WTC11 (cell line): ENCODE data around the gene KMT2A. TPM values are rescaled to one million over a fixed set of nuclear protein-coding genes. Genes with fewer than 3 reads are reported as not detected.

Experiments used
- ATAC-seq: fragments of 200-7000 bp; cut with Tn5 transposase; 2 replicates; pipeline ENCODE4 v1.10.0; 2021; ENCODE audit warnings: mild to moderate bottlenecking, moderate library complexity
- CTCF ChIA-PET: fragments of 300-600 bp; sonication (Branson Sonifier 250); formaldehyde crosslinking; loops from one replicate; lab custom pipeline; 2021; ENCODE audit warnings: antibody characterized with exemption; lab: Charles Lee
- POLR2A ChIA-PET: fragments of 350-600 bp; sonication (Branson Sonifier 250); formaldehyde crosslinking; loops from one replicate; lab custom pipeline; 2021; ENCODE audit warnings: antibody characterized with exemption; lab: Charles Lee
- DNase-seq: peaks from one replicate; pipeline ENCODE4 v3.0.0; 2021; ENCODE audit warnings: low spot score
- H3K27ac Mint-ChIP-seq: 2 replicates; pipeline ENCODE4 v1.8.0; 2021; ENCODE audit warnings: mixed read lengths
- H3K27me3 Mint-ChIP-seq: 2 replicates; pipeline ENCODE4 v1.8.0; 2021; ENCODE audit warnings: low read depth, mild to moderate bottlenecking, moderate library complexity, mixed read lengths
- H3K36me3 Mint-ChIP-seq: 2 replicates; pipeline ENCODE4 v1.8.0; 2021; ENCODE audit warnings: mixed read lengths
- H3K4me1 Mint-ChIP-seq: 2 replicates; pipeline ENCODE4 v1.8.0; 2022; ENCODE audit warnings: mixed read lengths
- H3K4me3 Mint-ChIP-seq: 2 replicates; pipeline ENCODE4 v1.8.0; 2021; ENCODE audit warnings: mild to moderate bottlenecking, moderate library complexity, mixed read lengths
- H3K9me3 Mint-ChIP-seq: 2 replicates; pipeline ENCODE4 v1.8.0; 2021; ENCODE audit warnings: mixed read lengths
- ESRRA ChIP-seq: sonication (generic); formaldehyde crosslinking; IDR thresholded peaks from 2 replicates; pipeline ENCODE4 v1.8.1; 2022; ENCODE audit warnings: mild to moderate bottlenecking, missing genetic modification reagents, borderline replicate concordance
- FOXK1 ChIP-seq: sonication (generic); formaldehyde crosslinking; IDR thresholded peaks from 2 replicates; pipeline ENCODE4 v1.8.0; 2022; ENCODE audit warnings: mild to moderate bottlenecking, moderate library complexity, missing genetic modification reagents
- GABPB1 ChIP-seq: sonication (generic); formaldehyde crosslinking; IDR thresholded peaks from 2 replicates; pipeline ENCODE4 v1.8.1; 2023; ENCODE audit warnings: mild to moderate bottlenecking, missing genetic modification reagents
- KAT7 ChIP-seq: sonication (generic); formaldehyde crosslinking; IDR thresholded peaks from 2 replicates; pipeline ENCODE4 v1.8.1; 2023; ENCODE audit warnings: missing genetic modification reagents, mild to moderate bottlenecking, borderline replicate concordance
- MYBL2 ChIP-seq: sonication (generic); formaldehyde crosslinking; IDR thresholded peaks from 2 replicates; pipeline ENCODE4 v1.8.1; 2023; ENCODE audit warnings: mild to moderate bottlenecking, moderate library complexity, missing genetic modification reagents
- OVOL2 ChIP-seq: fragments of 250-450 bp; sonication (Bioruptor Pico); IDR thresholded peaks from 2 replicates; pipeline ENCODE4 v1.9.0; 2021; ENCODE audit warnings: mild to moderate bottlenecking, borderline replicate concordance
- PRRX2 ChIP-seq: fragments of 250-450 bp; sonication (Bioruptor Pico); IDR thresholded peaks from 2 replicates; pipeline ENCODE4 v1.8.0; 2021; ENCODE audit warnings: mild to moderate bottlenecking
- SMAD3 ChIP-seq: sonication (generic); formaldehyde crosslinking; IDR thresholded peaks from 2 replicates; pipeline ENCODE4 v1.8.0; 2022; ENCODE audit warnings: missing genetic modification reagents, mild to moderate bottlenecking, borderline replicate concordance
- TCF7 ChIP-seq: sonication (generic); formaldehyde crosslinking; IDR thresholded peaks from 2 replicates; pipeline ENCODE4 v1.8.0; 2022; ENCODE audit warnings: mild to moderate bottlenecking, low read depth, missing genetic modification reagents, moderate library complexity
- ZNF219 ChIP-seq: sonication (generic); formaldehyde crosslinking; IDR thresholded peaks from 2 replicates; pipeline ENCODE4 v1.8.0; 2023; ENCODE audit warnings: missing genetic modification reagents, mild to moderate bottlenecking, borderline replicate concordance
- ZNF317 ChIP-seq: sonication (generic); formaldehyde crosslinking; IDR thresholded peaks from 2 replicates; pipeline ENCODE4 v1.8.1; 2023; ENCODE audit warnings: low read depth, mild to moderate bottlenecking, moderate library complexity, missing genetic modification reagents, borderline replicate concordance
- ZNF423 ChIP-seq: fragments of 250-450 bp; sonication (Bioruptor Pico); IDR thresholded peaks from 2 replicates; pipeline ENCODE4 v2.1.2; 2022; ENCODE audit warnings: mild to moderate bottlenecking, moderate library complexity
- total RNA-seq: library from RNA; stranded (reverse); gene quantifications from 3 replicates; pipeline ENCODE4 v1.2.3, GENCODE V29; 2021
- TF ChIP-seq, protein P1 (sequence below): fragments of 250-450 bp; sonication (Bioruptor Pico); IDR thresholded peaks from 2 replicates; pipeline ENCODE4 v1.9.0; 2021; ENCODE audit warnings: mild to moderate bottlenecking
- TF ChIP-seq, protein P2 (sequence below): fragments of 250-450 bp; sonication (Bioruptor Pico); conservative IDR thresholded peaks from 2 replicates; pipeline ENCODE4 v1.9.0; 2021; ENCODE audit warnings: mild to moderate bottlenecking
- TF ChIP-seq, protein P3 (sequence below): sonication (generic); formaldehyde crosslinking; IDR thresholded peaks from 2 replicates; pipeline ENCODE4 v1.8.0; 2022; ENCODE audit warnings: mild to moderate bottlenecking, missing genetic modification reagents
- TF ChIP-seq, protein P4 (sequence below): sonication (generic); formaldehyde crosslinking; IDR thresholded peaks from 2 replicates; pipeline ENCODE4 v1.8.1; 2023; ENCODE audit warnings: mild to moderate bottlenecking, missing genetic modification reagents, borderline replicate concordance
- TF ChIP-seq, protein P5 (sequence below): sonication (generic); formaldehyde crosslinking; IDR thresholded peaks from 2 replicates; pipeline ENCODE4 v1.8.0; 2023; ENCODE audit warnings: missing genetic modification reagents, mild to moderate bottlenecking, borderline replicate concordance
- TF ChIP-seq, protein P6 (sequence below): sonication (generic); formaldehyde crosslinking; IDR thresholded peaks from 2 replicates; pipeline ENCODE4 v1.8.1; 2022; ENCODE audit warnings: low read depth, missing genetic modification reagents, borderline replicate concordance
- TF ChIP-seq, protein P7 (sequence below): sonication (generic); formaldehyde crosslinking; IDR thresholded peaks from 2 replicates; pipeline ENCODE4 v1.8.0; 2023; ENCODE audit warnings: mild to moderate bottlenecking, missing genetic modification reagents
- TF ChIP-seq, protein P8 (sequence below): sonication (generic); formaldehyde crosslinking; IDR thresholded peaks from 2 replicates; pipeline ENCODE4 v1.8.1; 2023; ENCODE audit warnings: mild to moderate bottlenecking, missing genetic modification reagents, moderate library complexity

Gene KMT2A
- total RNA-seq, 1 experiment from 2014 or later, result 59.1 TPM

DNA sequence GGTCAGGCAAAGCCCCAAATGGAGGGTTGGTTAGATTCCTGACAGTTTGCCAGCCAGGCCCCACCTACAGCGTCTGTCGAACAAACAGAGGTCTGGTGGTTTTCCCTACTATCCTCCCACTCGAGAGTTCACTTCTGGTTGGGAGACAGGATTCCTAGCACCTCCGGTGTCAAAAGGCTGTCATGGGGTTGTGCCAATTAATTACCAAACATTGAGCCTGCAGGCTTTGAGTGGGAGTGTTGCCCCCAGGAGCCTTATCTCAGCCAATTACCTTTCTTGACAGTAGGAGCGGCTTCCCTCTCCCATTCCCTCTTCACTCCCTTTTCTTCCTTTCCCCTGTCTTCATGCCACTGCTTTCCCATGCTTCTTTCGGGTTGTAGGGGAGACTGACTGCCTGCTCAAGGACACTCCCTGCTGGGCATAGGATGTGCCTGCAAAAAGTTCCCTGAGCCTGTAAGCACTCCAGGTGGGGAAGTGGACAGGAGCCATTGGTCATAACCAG, 86.3 kb downstream of the KMT2A start (continued):
- TF ChIP-seq, protein P1, sequence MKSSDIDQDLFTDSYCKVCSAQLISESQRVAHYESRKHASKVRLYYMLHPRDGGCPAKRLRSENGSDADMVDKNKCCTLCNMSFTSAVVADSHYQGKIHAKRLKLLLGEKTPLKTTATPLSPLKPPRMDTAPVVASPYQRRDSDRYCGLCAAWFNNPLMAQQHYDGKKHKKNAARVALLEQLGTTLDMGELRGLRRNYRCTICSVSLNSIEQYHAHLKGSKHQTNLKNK, result no peak
- TF ChIP-seq, protein P2, sequence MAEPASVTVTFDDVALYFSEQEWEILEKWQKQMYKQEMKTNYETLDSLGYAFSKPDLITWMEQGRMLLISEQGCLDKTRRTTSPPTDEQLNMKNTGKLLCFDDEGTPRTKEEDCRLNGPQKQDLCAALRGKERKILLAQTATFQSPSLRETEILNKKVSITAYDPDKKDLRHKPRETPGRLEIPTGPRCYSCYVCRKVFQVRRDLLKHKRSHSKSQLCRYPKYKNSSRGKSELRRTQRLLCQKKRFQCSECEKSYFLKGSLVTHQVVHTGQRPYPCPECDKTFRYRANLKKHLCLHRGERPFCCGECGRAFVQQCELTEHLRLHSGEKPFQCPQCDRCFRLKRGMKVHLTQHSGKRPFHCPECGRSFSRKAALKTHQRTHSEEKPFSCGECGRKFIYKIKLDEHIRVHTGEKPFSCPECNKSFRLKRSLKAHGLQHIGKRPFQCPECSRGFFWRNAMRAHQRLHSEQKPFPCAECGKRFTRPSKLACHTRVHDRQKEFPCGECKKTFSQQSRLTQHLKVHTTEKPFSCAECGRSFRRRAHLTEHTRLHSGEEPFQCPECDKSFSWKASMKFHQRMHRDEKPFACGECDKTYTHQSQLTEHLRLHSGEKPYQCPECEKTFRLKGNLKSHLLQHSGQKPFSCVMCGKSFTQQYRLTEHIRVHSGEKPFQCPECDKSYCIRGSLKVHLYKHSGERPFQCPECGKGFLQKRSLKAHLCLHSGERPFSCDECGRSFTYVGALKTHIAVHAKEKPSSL, result no peak
- TF ChIP-seq ZNF423 (CRISPR knock-in tag) (no peak), ESRRA (CRISPR knock-in tag) (no peak), TCF7 (no peak), SMAD3 (CRISPR knock-in tag) (no peak), MYBL2 (no peak), FOXK1 (CRISPR knock-in tag) (no peak), PRRX2 (CRISPR knock-in tag) (no peak), KAT7 (no peak), ZNF317 (CRISPR knock-in tag) (no peak)
- TF ChIP-seq, protein P3, sequence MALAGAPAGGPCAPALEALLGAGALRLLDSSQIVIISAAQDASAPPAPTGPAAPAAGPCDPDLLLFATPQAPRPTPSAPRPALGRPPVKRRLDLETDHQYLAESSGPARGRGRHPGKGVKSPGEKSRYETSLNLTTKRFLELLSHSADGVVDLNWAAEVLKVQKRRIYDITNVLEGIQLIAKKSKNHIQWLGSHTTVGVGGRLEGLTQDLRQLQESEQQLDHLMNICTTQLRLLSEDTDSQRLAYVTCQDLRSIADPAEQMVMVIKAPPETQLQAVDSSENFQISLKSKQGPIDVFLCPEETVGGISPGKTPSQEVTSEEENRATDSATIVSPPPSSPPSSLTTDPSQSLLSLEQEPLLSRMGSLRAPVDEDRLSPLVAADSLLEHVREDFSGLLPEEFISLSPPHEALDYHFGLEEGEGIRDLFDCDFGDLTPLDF, result no peak
- TF ChIP-seq, protein P4, sequence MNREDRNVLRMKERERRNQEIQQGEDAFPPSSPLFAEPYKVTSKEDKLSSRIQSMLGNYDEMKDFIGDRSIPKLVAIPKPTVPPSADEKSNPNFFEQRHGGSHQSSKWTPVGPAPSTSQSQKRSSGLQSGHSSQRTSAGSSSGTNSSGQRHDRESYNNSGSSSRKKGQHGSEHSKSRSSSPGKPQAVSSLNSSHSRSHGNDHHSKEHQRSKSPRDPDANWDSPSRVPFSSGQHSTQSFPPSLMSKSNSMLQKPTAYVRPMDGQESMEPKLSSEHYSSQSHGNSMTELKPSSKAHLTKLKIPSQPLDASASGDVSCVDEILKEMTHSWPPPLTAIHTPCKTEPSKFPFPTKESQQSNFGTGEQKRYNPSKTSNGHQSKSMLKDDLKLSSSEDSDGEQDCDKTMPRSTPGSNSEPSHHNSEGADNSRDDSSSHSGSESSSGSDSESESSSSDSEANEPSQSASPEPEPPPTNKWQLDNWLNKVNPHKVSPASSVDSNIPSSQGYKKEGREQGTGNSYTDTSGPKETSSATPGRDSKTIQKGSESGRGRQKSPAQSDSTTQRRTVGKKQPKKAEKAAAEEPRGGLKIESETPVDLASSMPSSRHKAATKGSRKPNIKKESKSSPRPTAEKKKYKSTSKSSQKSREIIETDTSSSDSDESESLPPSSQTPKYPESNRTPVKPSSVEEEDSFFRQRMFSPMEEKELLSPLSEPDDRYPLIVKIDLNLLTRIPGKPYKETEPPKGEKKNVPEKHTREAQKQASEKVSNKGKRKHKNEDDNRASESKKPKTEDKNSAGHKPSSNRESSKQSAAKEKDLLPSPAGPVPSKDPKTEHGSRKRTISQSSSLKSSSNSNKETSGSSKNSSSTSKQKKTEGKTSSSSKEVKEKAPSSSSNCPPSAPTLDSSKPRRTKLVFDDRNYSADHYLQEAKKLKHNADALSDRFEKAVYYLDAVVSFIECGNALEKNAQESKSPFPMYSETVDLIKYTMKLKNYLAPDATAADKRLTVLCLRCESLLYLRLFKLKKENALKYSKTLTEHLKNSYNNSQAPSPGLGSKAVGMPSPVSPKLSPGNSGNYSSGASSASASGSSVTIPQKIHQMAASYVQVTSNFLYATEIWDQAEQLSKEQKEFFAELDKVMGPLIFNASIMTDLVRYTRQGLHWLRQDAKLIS (CRISPR knock-in tag), result no peak
- TF ChIP-seq, protein P5, sequence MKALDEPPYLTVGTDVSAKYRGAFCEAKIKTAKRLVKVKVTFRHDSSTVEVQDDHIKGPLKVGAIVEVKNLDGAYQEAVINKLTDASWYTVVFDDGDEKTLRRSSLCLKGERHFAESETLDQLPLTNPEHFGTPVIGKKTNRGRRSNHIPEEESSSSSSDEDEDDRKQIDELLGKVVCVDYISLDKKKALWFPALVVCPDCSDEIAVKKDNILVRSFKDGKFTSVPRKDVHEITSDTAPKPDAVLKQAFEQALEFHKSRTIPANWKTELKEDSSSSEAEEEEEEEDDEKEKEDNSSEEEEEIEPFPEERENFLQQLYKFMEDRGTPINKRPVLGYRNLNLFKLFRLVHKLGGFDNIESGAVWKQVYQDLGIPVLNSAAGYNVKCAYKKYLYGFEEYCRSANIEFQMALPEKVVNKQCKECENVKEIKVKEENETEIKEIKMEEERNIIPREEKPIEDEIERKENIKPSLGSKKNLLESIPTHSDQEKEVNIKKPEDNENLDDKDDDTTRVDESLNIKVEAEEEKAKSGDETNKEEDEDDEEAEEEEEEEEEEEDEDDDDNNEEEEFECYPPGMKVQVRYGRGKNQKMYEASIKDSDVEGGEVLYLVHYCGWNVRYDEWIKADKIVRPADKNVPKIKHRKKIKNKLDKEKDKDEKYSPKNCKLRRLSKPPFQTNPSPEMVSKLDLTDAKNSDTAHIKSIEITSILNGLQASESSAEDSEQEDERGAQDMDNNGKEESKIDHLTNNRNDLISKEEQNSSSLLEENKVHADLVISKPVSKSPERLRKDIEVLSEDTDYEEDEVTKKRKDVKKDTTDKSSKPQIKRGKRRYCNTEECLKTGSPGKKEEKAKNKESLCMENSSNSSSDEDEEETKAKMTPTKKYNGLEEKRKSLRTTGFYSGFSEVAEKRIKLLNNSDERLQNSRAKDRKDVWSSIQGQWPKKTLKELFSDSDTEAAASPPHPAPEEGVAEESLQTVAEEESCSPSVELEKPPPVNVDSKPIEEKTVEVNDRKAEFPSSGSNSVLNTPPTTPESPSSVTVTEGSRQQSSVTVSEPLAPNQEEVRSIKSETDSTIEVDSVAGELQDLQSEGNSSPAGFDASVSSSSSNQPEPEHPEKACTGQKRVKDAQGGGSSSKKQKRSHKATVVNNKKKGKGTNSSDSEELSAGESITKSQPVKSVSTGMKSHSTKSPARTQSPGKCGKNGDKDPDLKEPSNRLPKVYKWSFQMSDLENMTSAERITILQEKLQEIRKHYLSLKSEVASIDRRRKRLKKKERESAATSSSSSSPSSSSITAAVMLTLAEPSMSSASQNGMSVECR (CRISPR knock-in tag), result no peak

DNA sequence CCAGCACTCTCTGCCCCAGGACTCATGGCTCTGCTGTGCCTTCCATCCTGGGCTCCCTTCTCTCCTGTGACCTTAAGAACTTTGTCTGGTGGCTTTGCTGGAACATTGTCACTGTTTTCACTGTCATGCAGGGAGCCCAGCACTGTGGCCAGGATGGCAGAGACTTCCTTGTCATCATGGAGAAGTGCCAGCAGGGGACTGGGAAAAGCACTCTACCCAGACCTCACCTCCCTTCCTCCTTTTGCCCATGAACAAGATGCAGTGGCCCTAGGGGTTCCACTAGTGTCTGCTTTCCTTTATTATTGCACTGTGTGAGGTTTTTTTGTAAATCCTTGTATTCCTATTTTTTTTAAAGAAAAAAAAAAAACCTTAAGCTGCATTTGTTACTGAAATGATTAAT, 88.1 kb downstream of the KMT2A start:
- no peak for DNase-seq
- H3K4me3 Mint-ChIP-seq, result no peak overlapping the region
- peaks cover 19% of the 10 kb centered on the region for H3K4me1 Mint-ChIP-seq
- no peaks in the 10 kb centered on the region; the same call in 1 of the 2 replicates for H3K27me3 Mint-ChIP-seq
- ChIA-PET CTCF (no interaction called here), POLR2A (no interaction called here)
- H3K27ac Mint-ChIP-seq, result no peak overlapping the region
- peaks cover 42% of the 10 kb centered on the region for H3K36me3 Mint-ChIP-seq
- ATAC-seq, result no peak
- no peaks in the 10 kb centered on the region for H3K9me3 Mint-ChIP-seq
- TF ChIP-seq OVOL2 (CRISPR knock-in tag), result no peak
- no peak for TF ChIP-seq ZNF219 (CRISPR knock-in tag)
- TF ChIP-seq, protein P6, sequence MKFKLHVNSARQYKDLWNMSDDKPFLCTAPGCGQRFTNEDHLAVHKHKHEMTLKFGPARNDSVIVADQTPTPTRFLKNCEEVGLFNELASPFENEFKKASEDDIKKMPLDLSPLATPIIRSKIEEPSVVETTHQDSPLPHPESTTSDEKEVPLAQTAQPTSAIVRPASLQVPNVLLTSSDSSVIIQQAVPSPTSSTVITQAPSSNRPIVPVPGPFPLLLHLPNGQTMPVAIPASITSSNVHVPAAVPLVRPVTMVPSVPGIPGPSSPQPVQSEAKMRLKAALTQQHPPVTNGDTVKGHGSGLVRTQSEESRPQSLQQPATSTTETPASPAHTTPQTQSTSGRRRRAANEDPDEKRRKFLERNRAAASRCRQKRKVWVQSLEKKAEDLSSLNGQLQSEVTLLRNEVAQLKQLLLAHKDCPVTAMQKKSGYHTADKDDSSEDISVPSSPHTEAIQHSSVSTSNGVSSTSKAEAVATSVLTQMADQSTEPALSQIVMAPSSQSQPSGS (CRISPR knock-in tag), result no peak
- TF ChIP-seq GABPB1, result no peak
- TF ChIP-seq, protein P7, sequence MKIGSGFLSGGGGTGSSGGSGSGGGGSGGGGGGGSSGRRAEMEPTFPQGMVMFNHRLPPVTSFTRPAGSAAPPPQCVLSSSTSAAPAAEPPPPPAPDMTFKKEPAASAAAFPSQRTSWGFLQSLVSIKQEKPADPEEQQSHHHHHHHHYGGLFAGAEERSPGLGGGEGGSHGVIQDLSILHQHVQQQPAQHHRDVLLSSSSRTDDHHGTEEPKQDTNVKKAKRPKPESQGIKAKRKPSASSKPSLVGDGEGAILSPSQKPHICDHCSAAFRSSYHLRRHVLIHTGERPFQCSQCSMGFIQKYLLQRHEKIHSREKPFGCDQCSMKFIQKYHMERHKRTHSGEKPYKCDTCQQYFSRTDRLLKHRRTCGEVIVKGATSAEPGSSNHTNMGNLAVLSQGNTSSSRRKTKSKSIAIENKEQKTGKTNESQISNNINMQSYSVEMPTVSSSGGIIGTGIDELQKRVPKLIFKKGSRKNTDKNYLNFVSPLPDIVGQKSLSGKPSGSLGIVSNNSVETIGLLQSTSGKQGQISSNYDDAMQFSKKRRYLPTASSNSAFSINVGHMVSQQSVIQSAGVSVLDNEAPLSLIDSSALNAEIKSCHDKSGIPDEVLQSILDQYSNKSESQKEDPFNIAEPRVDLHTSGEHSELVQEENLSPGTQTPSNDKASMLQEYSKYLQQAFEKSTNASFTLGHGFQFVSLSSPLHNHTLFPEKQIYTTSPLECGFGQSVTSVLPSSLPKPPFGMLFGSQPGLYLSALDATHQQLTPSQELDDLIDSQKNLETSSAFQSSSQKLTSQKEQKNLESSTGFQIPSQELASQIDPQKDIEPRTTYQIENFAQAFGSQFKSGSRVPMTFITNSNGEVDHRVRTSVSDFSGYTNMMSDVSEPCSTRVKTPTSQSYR (CRISPR knock-in tag), result no peak
- TF ChIP-seq, protein P8, sequence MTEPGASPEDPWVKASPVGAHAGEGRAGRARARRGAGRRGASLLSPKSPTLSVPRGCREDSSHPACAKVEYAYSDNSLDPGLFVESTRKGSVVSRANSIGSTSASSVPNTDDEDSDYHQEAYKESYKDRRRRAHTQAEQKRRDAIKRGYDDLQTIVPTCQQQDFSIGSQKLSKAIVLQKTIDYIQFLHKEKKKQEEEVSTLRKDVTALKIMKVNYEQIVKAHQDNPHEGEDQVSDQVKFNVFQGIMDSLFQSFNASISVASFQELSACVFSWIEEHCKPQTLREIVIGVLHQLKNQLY, result no peak
